ENCODE measurements around the gene JAM3. TPM values are rescaled to one million over a fixed set of nuclear protein-coding genes. Genes with fewer than 3 reads are reported as not detected.

The JAM3 gene
- total RNA-seq, 3 donors from 2014 or later: 25.0 to 34.5 (median 33.8) TPM

DNA sequence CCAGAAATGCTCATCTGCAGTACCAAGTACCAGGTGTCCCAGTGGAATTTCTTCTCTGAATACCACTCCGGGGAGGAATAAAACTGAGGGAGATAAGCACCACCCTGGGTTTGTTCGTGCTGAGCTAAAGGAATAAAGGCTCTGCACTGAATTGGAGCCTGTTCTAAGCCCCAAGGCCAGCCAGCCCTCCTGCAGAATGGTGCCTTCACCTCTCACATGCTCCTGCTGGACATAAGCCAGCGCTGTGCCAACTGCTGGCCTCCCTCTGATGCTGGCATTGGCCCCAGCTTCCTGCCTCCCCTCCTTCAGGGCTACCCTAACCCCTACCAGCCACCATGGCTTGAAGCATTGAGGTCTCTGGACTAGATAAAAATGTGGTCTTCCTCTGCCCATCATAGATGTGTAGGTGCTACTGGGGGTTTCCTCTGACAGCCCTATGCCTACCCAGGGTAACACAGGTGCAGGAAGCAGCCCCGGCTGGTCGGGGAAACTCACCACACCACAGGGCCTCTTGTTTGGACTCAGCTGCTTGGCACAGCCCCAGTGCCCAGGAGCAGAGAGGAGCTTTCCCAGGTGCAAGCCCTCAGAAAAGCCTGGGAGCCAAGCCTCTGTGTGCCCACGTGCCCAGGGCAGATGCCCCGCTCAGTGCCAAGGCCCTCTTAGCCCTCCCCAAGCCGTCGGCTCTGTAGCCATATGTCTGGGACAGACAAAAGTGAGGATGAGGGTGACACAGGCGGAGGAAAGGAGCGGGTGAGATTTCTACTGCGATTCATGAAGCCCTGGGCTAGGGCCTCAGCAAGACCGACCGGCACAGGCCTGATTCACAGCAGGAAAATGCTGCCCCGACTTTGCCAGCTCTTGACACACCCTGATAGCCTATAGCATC is 34.1 kb upstream of the JAM3 start:
- Histone ChIP-seq H3K4me1 (peaks cover 0 to 15% of the 10 kb centered on the region in 2 donors), H3K27me3 (peaks cover 0 to 3% of the 10 kb centered on the region in 2 donors), H3K27ac (peak overlapping the region; percentile 61 to 80), H3K9me3 (no peaks in the 10 kb centered on the region), H3K36me3 (no peaks in the 10 kb centered on the region), H3K4me3 (peak overlapping the region in 1 of 3 donors; percentile 32)
- intact Hi-C loops (cut with DNase I; ENCODE audit: low total_unique reads): no loop called here
- no peak for TF ChIP-seq POLR2A (IDR thresholded peaks at IDR 0.05)
- TF ChIP-seq, protein P1, sequence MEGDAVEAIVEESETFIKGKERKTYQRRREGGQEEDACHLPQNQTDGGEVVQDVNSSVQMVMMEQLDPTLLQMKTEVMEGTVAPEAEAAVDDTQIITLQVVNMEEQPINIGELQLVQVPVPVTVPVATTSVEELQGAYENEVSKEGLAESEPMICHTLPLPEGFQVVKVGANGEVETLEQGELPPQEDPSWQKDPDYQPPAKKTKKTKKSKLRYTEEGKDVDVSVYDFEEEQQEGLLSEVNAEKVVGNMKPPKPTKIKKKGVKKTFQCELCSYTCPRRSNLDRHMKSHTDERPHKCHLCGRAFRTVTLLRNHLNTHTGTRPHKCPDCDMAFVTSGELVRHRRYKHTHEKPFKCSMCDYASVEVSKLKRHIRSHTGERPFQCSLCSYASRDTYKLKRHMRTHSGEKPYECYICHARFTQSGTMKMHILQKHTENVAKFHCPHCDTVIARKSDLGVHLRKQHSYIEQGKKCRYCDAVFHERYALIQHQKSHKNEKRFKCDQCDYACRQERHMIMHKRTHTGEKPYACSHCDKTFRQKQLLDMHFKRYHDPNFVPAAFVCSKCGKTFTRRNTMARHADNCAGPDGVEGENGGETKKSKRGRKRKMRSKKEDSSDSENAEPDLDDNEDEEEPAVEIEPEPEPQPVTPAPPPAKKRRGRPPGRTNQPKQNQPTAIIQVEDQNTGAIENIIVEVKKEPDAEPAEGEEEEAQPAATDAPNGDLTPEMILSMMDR (IDR thresholded peaks at IDR 0.05): no peak
- TF ChIP-seq POLR2AphosphoS5 (IDR thresholded peaks at IDR 0.05): no peak
- DNase-seq (ENCODE audit: low spot score in 2 of 2): peak; percentile 26 to 67

- H3K27ac ChIP-seq: peak overlapping the region; percentile 83 to 97
- H3K36me3 ChIP-seq: no peaks in the 10 kb centered on the region
- H3K4me3 ChIP-seq: peak overlapping the region; percentile 52 to 84 (median 68)
- TF ChIP-seq, protein P1 (IDR thresholded peaks at IDR 0.05): no peak
- no peak for TF ChIP-seq POLR2AphosphoS5 (IDR thresholded peaks at IDR 0.05)
- no peak for TF ChIP-seq POLR2A (IDR thresholded peaks at IDR 0.05)
- H3K4me1 ChIP-seq: peaks cover 0 to 15% of the 10 kb centered on the region in 2 donors
- H3K27me3 ChIP-seq: no peaks in the 10 kb centered on the region
- DNase-seq (ENCODE audit: low spot score in 2 of 2): no peak
- intact Hi-C loops (cut with DNase I; ENCODE audit: low total_unique reads): no loop called here
- no peaks in the 10 kb centered on the region for H3K9me3 ChIP-seq
Observed at GRCh38 chr11:134036492-134037045, 32.3 kb upstream of the JAM3 start.

GRCh38 chr11:134037046-134037908 is 31.6 kb upstream of the JAM3 start:
- Histone ChIP-seq H3K9me3 (no peaks in the 10 kb centered on the region), H3K4me3 (peak overlapping the region; percentile 52 to 84 (median 68)), H3K27me3 (no peaks in the 10 kb centered on the region), H3K4me1 (peaks cover 0 to 15% of the 10 kb centered on the region in 2 donors), H3K27ac (peak overlapping the region; percentile 83 to 97), H3K36me3 (no peaks in the 10 kb centered on the region)
- intact Hi-C loops (cut with DNase I; ENCODE audit: low total_unique reads): no loop called here
- TF ChIP-seq POLR2AphosphoS5 (IDR thresholded peaks at IDR 0.05) (peak; percentile 21 to 61 (median 35)), POLR2A (IDR thresholded peaks at IDR 0.05) (no peak)
- peak; percentile 54 to 70 for DNase-seq (ENCODE audit: low spot score in 2 of 2)

DNA sequence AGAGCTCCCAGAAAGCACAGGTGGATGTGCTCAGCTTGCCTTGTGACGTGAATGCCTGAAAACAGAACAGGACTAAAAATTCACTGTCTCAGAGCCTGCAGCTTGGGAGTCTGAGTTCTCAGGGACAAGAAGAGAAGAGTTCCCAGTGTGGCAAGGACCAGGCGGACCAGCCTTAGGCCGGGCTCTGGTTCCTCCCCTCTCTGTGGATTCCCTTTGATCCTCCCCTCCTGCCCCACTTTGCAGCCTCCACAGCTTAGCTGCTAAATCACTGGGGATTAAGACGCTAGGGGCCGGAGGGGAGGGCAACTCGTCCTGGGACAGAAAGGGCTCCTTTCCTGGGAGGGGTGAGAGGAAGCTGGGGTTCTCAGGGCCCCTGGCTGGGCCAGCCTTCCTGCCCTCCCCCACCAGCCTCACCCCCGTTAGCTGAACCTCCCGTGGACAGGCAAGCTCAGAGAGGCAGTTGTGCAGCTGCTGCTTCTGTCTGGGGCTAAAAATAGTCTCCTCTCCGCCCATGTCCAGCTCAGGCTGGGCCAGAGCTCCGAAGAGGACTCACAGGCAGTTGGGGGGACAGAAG is 29.9 kb upstream of the JAM3 start:
- H3K4me1 ChIP-seq: peaks cover 0 to 15% of the 10 kb centered on the region in 2 donors
- no peaks in the 10 kb centered on the region for H3K36me3 ChIP-seq
- H3K4me3 ChIP-seq: no peak overlapping the region
- no peak overlapping the region for H3K27ac ChIP-seq
- H3K9me3 ChIP-seq: no peaks in the 10 kb centered on the region
- DNase-seq (ENCODE audit: low spot score in 2 of 2): no peak
- intact Hi-C loops (cut with DNase I; ENCODE audit: low total_unique reads): no loop called here
- H3K27me3 ChIP-seq: no peaks in the 10 kb centered on the region
- TF ChIP-seq, protein P1 (IDR thresholded peaks at IDR 0.05): no peak
- TF ChIP-seq POLR2A (IDR thresholded peaks at IDR 0.05) (no peak), POLR2AphosphoS5 (IDR thresholded peaks at IDR 0.05) (no peak)

DNA sequence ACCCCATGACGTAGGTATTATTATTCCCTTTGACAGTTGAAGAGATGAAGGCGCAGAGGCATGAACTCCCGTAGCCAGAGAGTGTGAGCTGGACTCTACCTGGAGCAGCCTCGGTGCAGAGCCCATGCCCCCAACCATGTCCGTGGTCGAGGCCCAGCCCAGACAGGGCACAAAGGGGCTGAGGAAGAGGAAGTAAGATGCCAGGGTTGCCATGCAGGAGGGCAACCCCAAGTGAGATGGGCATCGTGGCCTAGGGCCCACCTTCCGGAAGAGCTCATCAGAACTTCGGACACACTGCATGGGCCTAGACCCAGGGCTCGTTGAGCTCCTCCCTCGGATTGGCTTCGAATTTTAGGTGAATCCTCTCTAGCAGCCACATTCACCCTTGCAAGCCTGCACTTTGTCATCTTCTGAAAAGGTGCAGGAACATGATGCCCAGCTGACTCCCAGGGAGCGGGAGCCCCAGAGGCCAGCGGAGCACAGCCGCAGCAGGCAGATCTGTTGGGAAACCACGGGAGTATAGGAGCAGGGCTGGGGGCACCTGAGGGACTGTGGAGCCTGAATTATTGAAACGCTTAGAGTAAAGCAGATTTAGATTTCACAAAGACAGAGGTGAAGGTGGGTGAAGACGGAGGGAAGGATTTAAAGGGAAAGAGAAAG is 29.0 kb upstream of the JAM3 start:
- no peak for DNase-seq (ENCODE audit: low spot score in 2 of 2)
- Histone ChIP-seq H3K9me3 (no peaks in the 10 kb centered on the region), H3K27ac (no peak overlapping the region), H3K4me3 (no peak overlapping the region), H3K4me1 (peaks cover 0 to 7% of the 10 kb centered on the region in 2 donors), H3K27me3 (no peaks in the 10 kb centered on the region), H3K36me3 (no peaks in the 10 kb centered on the region)
- intact Hi-C loops (cut with DNase I; ENCODE audit: low total_unique reads): no loop called here
- TF ChIP-seq POLR2AphosphoS5 (IDR thresholded peaks at IDR 0.05) (no peak), POLR2A (IDR thresholded peaks at IDR 0.05) (no peak)
- TF ChIP-seq, protein P1 (IDR thresholded peaks at IDR 0.05): no peak

Data from breast epithelium (tissue), 4 donors.